ENCODE measurements around the gene ERC1.

Gene ERC1

GRCh38 chr12:954741-955140 is 36.3 kb upstream of the ERC1 start:
- no peak overlapping the region for H3K4me3 ChIP-seq (replicated peaks; ENCODE audit: insufficient read depth, low read length)

DNA sequence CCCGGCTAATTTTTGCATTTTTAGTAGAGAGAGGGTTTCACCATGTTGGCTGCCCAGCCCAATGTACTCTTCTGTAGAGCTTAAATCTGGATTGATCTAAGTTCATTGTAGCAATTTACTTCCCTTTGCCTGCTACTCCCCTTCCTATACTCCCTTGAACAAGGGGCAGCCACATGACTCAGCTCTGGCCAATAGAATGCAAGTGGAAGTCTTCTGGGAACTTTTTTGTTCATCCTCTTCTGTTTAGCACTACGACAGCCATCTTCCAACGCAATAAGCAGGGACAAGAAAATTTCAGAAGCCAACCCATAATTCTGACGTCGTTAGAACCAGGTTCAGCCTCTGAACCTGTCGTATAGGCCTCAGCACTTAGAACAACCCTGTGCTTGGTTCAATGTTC is 35.1 kb upstream of the ERC1 start:
- H3K27ac ChIP-seq (replicated peaks), result no peak overlapping the region
- TF ChIP-seq REST (IDR thresholded peaks at IDR 0.05; ENCODE audit: insufficient replicate concordance, low read depth), result no peak
- H3K4me3 ChIP-seq (replicated peaks; ENCODE audit: insufficient read depth, low read length), result no peak overlapping the region
- peak in 1 of 2 experiments; percentile 31 for DNase-seq (ENCODE audit: low read depth in 1 of 2, low spot score in 1 of 2)
- no peaks in the 10 kb centered on the region for H3K27me3 ChIP-seq (ENCODE audit: insufficient read depth, poor library complexity, severe bottlenecking)

More at GRCh38 chr12:954741-955140, 36.3 kb upstream of the ERC1 start:
- DNase-seq (ENCODE audit: low read depth in 1 of 2, low spot score in 1 of 2), result no peak
- TF ChIP-seq, protein P1, sequence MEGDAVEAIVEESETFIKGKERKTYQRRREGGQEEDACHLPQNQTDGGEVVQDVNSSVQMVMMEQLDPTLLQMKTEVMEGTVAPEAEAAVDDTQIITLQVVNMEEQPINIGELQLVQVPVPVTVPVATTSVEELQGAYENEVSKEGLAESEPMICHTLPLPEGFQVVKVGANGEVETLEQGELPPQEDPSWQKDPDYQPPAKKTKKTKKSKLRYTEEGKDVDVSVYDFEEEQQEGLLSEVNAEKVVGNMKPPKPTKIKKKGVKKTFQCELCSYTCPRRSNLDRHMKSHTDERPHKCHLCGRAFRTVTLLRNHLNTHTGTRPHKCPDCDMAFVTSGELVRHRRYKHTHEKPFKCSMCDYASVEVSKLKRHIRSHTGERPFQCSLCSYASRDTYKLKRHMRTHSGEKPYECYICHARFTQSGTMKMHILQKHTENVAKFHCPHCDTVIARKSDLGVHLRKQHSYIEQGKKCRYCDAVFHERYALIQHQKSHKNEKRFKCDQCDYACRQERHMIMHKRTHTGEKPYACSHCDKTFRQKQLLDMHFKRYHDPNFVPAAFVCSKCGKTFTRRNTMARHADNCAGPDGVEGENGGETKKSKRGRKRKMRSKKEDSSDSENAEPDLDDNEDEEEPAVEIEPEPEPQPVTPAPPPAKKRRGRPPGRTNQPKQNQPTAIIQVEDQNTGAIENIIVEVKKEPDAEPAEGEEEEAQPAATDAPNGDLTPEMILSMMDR (IDR thresholded peaks at IDR 0.05; ENCODE audit: insufficient read depth, low read length), result no peak
- no peak for TF ChIP-seq SPI1 (IDR thresholded peaks at IDR 0.05; ENCODE audit: borderline replicate concordance, low read depth)
- Histone ChIP-seq H3K27me3 (ENCODE audit: insufficient read depth, poor library complexity, severe bottlenecking) (no peaks in the 10 kb centered on the region), H3K27ac (replicated peaks) (no peak overlapping the region)

DNA sequence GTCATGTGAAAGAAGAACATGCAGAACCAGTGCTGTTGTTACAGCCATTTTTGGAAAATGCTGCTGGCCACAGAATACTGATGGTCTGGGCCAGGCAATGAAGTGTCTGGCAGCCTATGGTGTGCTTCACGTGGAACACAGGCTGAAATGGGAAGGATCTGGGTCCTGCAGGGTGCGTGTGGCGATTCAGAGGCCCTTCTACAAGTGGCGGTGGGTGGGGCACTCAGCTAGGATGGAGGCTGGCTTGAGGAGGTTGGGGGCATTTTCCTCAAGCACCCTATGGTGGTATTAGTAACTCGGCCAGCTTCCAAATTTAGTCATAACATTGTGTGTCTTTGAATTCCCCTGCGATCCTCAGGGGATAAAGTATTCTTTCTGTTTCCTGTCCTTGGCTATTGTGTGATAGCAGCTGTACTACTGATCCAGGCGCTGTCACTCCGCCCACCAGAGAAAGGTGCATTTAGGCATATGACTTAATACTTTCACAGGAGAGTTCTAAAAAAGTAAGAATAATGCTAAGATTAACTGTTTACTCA is 32.4 kb upstream of the ERC1 start:
- Histone ChIP-seq H3K27me3 (ENCODE audit: insufficient read depth, poor library complexity, severe bottlenecking) (no peaks in the 10 kb centered on the region), H3K27ac (replicated peaks) (no peak overlapping the region), H3K4me3 (replicated peaks; ENCODE audit: insufficient read depth, low read length) (no peak overlapping the region)
- TF ChIP-seq POLR2AphosphoS5 (IDR thresholded peaks at IDR 0.05; ENCODE audit: low read depth), result no peak
- no peak for DNase-seq (ENCODE audit: low read depth in 1 of 2, low spot score in 1 of 2)

DNA sequence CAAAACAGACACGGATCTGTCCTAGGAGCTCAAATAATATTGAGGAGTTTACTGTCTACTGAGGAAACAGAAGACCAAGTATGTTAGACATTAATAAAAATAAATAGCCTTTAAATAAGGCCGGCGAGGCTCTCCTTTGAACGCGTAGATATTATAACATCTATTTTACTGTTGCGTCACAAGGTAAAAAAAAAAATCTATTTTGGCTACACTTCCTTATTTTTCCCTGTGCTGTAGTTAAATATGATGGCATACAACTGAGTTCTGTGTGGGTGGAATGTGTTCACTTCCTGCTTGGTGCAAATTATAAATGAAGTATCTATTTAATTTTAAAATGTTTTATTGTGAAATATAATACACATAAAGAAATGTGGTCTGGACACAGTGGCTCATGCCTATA is 24.3 kb upstream of the ERC1 start:
- no peak for TF ChIP-seq POLR2AphosphoS5 (IDR thresholded peaks at IDR 0.05; ENCODE audit: low read depth)
- TF ChIP-seq GABPA (IDR thresholded peaks at IDR 0.05; ENCODE audit: low read depth), result no peak
- TF ChIP-seq REST (IDR thresholded peaks at IDR 0.05; ENCODE audit: insufficient replicate concordance, low read depth), result no peak
- peak; percentile 95 for TF ChIP-seq SPI1 (IDR thresholded peaks at IDR 0.05; ENCODE audit: borderline replicate concordance, low read depth)
- TF ChIP-seq, protein P1 (IDR thresholded peaks at IDR 0.05; ENCODE audit: insufficient read depth, low read length), result no peak
- H3K27ac ChIP-seq (replicated peaks), result no peak overlapping the region; the same call in 1 of the 2 replicates
- H3K27me3 ChIP-seq (ENCODE audit: insufficient read depth, poor library complexity, severe bottlenecking), result no peaks in the 10 kb centered on the region
- peak; percentile 21 to 48 for DNase-seq (ENCODE audit: low read depth in 1 of 2, low spot score in 1 of 2)
- no peak overlapping the region for H3K4me3 ChIP-seq (replicated peaks; ENCODE audit: insufficient read depth, low read length)

GRCh38 chr12:967641-968040 is 23.4 kb upstream of the ERC1 start:
- TF ChIP-seq POLR2AphosphoS5 (IDR thresholded peaks at IDR 0.05; ENCODE audit: low read depth) (no peak), SPI1 (IDR thresholded peaks at IDR 0.05; ENCODE audit: borderline replicate concordance, low read depth) (no peak), REST (IDR thresholded peaks at IDR 0.05; ENCODE audit: insufficient replicate concordance, low read depth) (no peak), GABPA (IDR thresholded peaks at IDR 0.05; ENCODE audit: low read depth) (no peak)
- TF ChIP-seq, protein P1 (IDR thresholded peaks at IDR 0.05; ENCODE audit: insufficient read depth, low read length), result no peak
- Histone ChIP-seq H3K4me3 (replicated peaks; ENCODE audit: insufficient read depth, low read length) (no peak overlapping the region), H3K27me3 (ENCODE audit: insufficient read depth, poor library complexity, severe bottlenecking) (no peaks in the 10 kb centered on the region), H3K27ac (replicated peaks) (no peak overlapping the region)
- no peak for DNase-seq (ENCODE audit: low read depth in 1 of 2, low spot score in 1 of 2)
